Retina (tissue), 1 donor: ENCODE data around the gene PFKFB3.
"Not testable (repeated sequence)": the region's sequence is repeated elsewhere in the genome, so short reads cannot be mapped to it uniquely, and the experiment has no call there.

Source experiments
- DNase-seq: peaks from one replicate; pipeline ENCODE4 v3.0.0-alpha.2; 2016

Gene PFKFB3

DNA sequence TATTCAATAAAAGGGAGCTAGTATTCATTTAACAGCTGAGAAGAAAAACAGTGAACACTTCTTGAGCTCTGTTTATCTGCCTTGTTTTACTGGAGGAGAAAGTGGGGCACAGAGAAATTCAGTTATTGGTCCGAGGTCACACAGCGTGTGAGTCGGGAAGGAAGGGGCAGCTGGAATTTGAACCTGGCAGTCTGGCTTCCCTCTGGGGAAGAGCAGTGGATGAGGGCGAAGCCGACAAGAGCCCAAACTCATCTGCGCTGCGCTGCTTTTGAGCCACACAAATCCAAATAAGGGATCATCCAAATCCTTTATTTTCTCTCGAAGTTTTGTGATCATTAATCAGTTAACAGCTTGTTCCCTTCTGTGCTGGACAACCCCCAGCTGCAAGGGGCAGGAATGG is 23.7 kb upstream of the PFKFB3 start:
- no peak for DNase-seq

DNA sequence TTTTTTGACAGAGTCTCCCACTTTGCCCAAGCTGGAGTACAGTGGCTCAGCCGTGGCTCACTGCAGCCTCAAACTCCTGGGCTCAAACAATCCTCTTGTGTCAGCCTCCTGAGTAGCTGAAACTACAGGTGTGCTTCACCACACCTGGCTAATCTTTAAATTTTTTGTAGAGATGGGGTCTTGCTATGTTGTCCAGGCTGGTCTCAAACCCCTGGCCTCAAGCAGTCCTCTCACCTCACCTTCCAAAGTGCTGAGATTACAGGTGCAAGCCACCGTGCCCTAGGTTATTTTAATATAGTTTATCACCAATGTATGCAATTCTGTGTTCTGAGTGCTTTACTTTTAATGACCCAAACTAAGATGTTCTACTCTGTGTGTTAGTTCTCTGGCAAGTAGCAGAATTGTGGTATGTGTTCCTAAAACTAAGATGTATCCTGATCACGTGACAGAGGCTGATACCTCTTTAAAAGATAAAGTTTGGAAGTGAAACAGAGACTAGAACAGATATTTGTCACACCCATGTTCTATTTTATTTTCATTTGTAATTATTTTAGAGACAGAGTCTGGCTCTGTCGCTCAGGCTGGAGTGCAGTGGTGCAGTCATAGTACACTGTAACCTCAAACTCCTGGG is 22.1 kb upstream of the PFKFB3 start:
- no peak for DNase-seq

DNA sequence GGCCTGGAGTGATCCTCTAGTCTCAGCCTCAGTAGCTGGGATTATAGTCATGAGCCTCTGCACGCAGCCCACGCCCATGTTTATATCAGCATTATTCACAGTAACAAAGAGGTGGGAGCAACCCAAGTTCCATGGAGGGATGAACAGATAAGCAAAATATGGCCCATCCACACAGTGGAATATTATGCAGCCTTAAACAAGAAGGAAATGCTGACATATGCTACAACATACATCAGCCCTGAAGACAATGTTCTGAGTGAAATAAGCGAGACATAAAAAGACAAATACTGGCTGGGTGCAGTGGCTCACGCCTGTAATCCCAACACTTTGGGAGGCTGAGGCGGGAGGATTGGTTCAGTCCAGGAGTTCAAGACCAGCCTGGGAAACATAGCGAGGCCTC is 21.5 kb upstream of the PFKFB3 start:
- no peak for DNase-seq

DNA sequence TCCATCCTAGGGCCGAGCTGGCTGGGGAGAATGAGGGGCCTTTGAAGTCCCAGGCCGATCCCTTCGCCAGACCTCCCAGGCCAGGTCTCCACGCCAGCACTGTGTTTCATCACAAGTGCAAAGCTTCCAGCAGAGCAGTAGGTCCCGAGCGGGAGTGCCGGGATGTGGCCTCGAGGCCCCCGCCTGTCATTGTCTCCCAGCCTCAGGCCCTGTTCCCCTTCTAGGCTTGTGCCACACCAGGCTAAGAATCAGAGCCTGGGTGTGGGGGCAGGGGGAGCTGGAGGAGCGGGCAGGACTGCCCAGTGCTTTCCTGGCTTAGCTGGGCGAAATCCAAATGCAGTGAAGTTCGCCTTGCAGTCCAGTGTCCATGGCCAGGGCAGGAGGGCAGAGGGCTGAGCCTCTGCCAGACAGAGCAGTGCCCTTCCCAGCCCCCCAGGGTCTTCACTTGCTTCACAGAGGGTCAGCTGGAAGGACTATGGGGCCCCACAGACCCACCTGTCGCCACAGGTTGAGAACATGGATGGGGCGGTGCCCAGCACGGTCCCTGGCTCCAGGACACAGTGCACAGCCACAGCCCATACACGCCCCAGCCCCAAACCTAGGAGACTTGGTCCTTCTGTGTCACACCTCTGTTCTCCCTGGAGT is 20.2 kb upstream of the PFKFB3 start:
- DNase-seq = no peak

DNA sequence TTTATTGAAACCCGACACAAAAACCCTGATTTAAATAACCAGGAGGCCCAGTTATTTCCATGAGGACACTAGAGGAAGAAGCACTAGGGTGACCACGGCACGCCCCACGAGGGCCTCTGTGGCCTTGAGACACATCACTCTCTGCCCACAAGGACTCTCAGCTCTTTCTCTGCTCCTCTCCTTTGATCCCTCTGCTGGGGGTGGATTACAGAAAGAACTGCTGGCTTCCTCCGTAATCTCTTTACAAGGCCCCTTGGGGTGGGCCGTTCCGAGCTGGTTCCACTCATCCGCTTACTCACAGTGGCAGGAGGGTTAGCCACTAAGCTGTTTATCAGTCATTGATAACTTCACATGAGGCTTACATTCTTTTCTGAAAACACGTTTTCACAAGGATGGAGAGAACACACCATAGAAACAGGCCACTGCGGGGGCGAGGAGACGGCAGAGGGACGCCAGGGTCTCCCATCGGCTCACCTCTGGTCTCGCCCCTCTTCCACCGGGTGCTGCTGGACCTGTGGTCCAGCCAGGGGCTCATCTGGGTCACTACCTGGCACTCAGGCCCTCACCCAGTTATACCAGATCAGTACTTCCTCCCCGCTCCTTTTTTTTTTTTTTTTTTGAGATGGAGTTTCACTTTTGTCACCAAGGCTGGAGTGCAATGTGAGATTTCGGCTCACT is 17.6 kb upstream of the PFKFB3 start:
- no peak for DNase-seq

DNA sequence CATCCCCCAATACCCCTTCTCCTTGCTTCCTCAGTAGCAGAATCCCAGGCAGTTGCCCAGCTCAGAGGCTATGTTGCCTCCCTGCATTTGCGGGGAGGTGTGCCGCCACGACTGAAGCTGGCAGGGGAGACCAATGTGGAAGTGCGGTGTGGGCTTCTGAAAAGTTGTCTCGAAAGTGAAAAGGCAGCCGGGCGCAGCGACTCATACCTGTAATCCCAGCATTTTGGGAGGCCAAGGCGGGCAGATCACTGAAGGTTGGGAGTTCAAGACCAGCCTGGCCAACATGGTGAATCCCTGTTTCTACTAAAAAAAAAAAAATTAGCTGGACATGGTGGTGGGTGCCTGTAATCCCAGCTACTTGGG is 15.9 kb upstream of the PFKFB3 start:
- no peak for DNase-seq

DNA sequence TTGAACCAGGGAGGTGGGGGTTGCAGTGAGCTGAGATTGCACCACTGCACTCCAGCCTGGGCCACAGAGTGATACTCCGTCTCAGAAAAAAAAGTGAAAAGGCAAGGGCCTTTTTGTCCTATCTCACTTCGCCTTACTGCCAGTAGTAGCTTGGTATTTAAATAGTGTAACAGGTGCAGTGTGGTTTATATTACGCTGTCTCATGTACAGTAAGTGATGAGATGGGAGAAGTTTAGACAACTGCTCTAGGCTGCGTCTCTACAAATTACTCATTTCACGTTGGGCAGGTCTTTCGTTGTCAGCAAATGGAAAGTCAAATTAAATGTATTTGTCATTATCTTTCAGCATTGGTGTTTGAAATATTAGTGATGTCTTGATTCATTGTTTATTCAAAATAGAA is 15.5 kb upstream of the PFKFB3 start:
- DNase-seq = no peak

DNA sequence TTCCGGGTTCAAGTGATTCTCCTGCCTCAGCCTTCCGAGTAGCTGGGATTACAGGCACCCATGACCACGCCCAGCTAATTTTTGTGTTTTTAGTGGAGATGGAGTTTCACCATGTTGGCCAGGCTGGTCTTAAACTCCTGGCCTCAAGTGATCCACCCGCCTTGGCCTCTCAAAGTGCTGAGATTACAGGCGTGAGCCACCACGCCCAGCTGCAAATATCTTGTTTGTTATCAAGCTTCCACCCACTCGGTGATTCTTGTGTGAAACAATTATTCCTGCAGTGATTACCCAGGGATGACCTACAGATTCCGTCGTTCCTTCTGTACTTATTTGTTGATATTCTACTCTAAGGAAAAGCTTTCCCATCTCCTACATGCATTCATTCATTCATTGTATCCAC is 12.7 kb upstream of the PFKFB3 start:
- DNase-seq = not testable (repeated sequence)

DNA sequence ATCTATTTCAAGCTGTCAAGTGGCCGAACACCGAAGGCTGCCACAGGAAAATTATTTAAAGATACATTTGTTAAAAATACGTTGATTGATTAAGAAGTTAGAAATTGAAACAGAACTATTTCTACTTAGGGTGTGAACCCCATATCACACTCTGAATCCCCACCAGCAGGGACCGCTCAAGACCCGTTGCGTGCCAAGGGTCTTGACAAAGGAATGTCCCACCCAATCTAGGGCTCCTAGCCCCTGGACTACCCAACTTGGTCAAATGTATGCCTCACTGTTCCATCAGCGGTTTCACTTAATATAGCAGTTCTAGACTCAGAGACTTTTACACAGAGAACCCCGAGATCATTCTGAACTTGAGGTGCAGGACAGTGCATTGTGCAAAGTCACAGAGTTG is 11.6 kb upstream of the PFKFB3 start:
- DNase-seq = no peak

DNA sequence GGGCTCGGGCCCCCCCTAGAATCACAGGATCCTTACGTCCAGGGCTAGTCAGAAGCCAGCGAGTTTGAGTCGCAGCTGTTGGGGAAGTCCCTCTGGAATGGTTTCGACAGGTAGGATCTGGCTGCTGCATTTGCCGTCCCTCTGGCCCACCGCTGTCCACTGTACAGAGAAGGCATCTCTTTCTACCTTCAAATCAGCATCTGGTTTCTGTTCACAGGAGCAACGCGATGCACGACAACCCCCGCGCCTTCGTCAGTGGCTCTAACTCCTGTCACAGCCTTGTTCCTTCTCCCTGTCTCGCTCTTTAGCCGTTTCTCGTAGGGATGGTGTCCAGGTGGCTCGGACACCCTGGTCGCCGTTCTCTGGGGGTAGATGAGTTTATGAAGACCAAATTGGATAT is 11.2 kb upstream of the PFKFB3 start:
- no peak for DNase-seq

DNA sequence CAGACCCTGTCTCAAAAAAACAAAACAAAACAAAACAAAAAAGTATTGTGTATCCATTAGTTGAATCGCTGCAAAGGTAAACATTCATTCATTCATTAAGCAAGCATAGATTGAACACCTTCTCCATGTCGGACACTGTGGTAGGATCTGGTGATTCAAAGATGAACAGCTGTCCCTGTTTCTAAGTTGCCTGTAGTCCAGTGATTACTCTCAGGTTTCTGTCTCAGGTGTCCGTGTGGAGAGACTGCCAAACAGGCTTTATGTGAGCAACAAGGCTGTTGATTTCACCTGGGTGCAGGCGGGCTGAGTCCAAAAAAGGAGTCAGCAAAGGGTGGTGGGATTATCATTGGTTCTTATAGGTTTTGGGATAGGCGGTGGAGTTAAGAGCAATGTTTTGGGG is 9.4 kb upstream of the PFKFB3 start:
- DNase-seq = not testable (repeated sequence)

DNA sequence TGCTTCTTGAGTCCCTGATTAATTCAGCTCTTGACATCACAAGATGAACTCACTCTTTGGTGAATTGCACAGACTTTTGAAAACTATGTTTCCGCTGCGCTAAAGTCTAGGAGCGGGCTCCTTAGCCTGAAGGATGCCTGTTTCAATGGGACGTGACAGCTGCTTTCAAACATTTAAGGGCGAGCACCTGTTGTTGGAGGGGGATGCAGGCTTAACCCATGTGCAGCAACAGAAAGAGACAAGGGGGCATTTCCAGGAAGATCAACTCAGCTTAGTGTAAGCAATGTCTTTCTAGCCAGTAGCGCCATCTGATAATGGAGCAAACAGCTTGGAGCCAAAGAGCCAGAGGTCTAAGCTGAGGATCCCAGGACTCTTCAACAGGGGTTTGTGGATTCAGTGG is 8.4 kb upstream of the PFKFB3 start:
- DNase-seq = no peak

DNA sequence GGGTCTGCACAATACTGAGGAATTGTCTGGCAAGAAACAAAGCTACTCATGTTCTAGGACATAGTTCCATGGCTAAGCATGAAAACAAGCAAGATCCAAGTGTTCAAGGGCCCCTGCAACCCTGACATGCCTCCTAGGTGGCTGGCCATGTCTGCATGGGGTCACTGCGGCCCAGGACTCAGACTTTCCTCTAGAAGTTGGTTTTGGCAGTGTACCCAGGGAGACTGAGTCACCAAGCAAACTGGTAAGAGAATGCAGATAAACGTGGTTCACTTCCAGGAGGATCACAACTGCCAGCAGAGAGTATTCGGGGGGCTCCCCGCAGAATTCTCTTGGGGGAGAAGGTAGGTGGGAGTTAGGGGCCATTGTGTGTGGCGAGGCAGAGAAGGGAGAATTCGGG is 7.4 kb upstream of the PFKFB3 start:
- no peak for DNase-seq

DNA sequence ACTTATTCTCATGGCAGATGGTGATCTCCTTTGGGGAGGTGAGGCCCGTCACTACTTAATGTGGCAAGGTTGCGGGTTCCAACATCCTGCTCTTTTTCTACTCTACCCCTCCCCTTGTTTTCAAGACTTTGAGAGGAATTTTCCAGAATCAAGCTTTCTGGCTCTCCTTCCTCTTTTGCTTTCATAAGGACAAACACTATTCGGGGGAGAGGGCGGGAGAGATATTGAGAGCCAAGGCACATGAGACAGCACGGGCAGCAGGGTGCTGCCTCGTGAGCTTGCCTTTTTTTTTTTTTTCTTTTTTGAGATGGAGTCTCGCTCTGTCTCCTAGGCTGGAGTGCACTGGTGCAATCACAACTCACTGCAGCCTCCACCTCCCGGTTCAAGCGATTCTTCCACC is 6.9 kb upstream of the PFKFB3 start:
- DNase-seq = no peak

DNA sequence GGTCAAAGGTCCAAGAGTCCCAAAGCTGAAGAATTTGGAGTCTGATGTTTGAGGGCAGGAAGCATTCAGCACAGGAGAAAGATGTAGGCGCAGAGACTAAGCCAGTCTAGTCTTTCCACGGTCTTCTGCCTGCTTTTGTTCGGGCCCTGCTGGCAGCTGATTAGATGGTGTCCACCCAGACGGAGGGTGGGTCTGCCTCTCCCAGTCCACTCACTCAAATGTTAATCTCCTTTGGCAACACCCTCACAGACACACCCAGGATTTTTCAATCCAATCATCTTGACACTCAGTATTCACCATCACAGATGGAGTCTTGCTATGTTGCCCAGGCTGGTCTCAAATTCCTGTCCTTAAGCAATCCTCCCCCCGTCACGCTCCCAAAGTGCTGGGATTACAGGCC is 6.2 kb upstream of the PFKFB3 start:
- DNase-seq = not testable (repeated sequence)

DNA sequence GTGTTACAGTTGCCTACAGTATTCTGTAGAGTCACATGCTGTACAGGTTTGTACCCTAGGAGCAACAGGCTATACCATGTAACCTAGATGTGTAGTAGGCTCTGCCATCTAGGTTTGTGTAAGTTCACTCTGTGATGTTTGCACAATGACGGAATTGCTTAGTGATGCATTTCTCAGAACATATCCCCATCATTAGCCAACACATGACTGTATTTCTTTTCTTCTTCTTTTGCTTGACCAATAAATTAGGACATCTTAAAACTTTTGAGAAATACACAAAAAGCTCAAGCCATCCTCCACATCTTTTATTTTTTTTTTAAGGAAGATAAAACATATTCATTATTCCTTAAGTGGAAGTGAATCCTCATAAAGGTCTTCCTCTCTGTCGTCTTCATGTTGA is 5.4 kb upstream of the PFKFB3 start:
- no peak for DNase-seq

DNA sequence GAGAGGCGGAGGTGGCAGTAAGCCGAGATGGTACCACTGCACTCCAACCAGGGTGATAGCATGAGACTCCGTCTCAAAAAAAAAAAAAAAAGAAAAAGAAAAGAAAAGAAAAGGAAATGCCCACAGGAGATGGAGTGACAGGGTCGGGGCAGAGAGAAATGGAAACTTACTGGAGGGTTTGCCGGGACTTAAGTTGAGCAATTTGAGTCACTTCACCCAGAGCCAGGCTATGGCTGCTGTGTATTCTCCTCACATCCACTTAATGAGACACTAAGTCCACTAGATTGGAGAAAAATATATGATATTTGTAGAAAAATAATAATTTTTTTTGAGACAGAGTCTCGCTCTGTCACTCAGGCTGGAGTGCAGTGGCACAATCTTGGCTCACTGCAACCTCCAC is 4.6 kb upstream of the PFKFB3 start:
- no peak for DNase-seq

DNA sequence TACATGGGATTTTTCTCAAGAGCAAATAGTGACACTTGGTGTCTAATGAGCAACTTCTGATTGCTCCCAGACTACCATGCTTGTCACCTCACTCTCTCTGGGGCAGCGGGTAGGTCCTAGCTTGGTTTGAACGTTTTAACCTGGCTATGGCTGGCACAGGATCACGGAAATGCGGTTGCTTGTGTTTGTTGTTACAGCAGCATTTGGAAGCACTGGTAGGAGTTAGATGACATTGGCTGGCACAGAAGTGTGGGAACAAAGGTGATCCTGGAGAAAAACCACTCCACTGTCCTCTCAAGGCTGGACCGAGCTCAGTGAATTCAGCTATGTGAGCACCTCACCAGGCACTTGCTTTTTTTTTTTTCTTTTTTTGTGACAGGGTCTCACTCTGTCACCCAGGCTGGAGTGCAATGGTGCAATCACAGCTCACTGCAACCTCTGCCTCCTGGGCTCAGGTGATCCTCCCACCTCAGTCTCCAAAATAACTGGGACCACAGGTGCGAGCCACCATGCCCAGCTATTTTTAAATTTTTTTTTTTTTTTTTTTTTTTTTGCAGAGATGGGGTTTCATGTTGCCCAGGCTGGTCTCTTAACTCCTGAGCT is 3.5 kb upstream of the PFKFB3 start:
- DNase-seq = no peak

DNA sequence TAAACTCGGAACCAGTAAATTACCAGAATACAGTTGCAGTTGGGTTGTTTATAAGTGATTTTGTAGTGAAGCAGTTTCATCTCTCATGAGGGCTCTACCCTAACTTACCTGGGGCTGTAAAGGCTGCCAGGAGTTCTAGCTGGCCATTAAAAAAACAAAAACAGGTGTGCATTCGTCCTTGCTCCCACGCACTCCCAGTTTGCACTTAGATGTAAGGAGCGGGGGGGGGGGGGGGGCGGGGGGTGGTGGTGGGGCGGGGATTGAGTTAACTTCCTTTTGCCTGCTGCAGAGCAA is 2.3 kb upstream of the PFKFB3 start:
- no peak for DNase-seq

DNA sequence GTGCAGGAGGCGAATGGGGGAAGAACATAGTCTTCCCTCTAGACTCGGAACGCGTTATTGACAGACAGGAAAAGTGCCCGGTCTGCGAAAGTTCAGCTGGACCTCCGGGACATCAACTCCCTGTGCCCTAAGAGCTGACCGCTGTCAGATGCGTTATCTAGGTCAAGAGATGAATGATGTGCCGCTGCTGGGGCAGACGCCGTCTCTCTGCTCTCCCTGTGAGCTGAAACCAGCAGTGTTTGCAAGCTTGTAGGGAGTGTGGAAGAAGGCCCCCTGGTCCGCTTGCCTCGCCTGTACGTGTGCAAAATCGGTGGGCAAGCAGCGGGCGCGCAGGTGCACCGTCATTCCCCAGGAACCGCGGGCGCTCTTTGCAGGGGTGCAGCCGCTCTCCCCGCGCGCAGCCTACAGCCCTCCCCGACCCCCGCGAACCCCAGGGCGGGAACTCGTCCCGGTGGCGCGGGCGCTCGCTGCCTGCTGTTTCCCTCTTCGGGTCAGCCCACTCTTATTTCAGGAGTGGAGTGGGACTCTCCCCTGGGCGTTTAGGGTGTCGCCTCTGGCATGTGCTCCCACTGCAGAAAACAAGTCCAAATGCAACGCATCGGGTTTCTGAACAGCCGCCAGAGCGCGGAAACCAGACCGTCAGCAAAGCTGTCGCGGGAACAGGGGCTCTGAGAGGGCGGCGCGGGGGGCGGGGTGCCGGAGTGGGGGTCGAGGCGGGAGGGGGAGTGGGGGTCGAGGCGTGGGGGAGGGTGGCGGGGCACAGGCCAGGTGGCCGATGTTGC is 1.8 kb upstream of the PFKFB3 start:
- peak; percentile 77 for DNase-seq

DNA sequence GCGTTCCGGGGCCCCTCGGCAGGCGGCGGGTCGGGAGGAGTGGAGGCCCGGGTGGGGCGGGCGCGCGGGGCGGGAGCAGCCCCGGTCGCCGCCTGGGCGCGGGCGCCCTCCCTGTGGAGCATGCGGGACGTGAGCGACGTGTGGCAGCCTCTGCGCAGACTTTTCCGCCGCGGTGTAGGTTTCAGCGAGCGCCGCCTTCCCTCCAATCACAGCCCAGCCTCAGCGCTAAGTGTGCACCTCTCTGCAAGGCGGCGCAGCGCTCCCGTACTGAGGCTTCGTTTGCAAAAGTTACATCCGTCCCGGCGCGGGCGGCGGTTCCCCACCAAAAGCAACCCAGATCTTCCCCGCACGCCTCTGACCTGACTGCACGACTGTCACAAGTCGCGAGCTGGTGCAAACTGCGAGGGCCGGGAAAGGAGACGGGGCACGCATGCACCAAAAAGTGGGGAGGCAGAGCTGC is 1.2 kb upstream of the PFKFB3 start:
- peak; percentile 83 for DNase-seq

DNA sequence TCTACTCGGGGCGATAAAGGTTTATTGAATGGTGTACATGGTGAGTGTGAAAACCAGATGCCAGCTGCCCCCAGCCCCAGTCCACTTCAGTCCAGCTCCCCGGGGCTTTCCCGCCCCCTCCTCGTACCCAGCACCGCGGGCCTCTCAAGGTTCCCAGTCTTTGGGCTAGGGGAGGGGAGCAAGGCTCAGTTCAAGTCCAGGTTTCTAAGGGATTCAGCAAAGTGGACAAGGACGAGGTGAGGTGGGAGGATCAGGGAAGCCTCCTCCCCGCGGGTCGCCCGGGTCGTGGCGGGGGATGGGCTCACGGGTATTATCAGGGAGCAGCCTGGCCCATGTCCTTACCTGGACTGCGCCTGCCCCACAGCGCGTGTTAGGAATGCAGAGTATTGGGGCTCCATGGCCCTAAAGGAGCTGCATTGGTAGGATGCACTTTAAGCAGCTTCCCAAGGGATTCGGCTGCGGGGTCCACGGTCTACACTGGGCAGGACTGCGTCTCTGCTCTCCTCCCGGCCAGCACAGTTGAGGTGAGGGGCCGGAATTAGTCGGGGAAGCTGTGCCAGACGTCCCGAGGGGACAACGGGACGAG is 541 bp upstream of the PFKFB3 start:
- DNase-seq = no peak
